Measurements from ENCODE around the gene SESTD1.
"Not testable (repeated sequence)": the region's sequence is repeated elsewhere in the genome, so short reads cannot be mapped to it uniquely, and the experiment has no call there.

The SESTD1 gene

GRCh38 chr2:179222076-179222475, 42.6 kb downstream of the SESTD1 start:
- H3K9me3 ChIP-seq (ENCODE audit: low read length): no peaks in the 10 kb centered on the region
- peaks cover 10% of the 10 kb centered on the region for H3K4me1 ChIP-seq (ENCODE audit: insufficient read depth, low read length)
- no peak overlapping the region for H2AFZ ChIP-seq (ENCODE audit: low read depth, low read length)
- no peaks in the 10 kb centered on the region for H3K36me3 ChIP-seq (ENCODE audit: insufficient read depth, low read length)
- H3K4me3 ChIP-seq (ENCODE audit: low read length): no peak overlapping the region
- H3K27me3 ChIP-seq (ENCODE audit: insufficient read depth, low read length): no peaks in the 10 kb centered on the region

- H3K9me3 ChIP-seq (ENCODE audit: low read length): no peaks in the 10 kb centered on the region
- no peak overlapping the region for H2AFZ ChIP-seq (ENCODE audit: low read depth, low read length)
- H3K4me1 ChIP-seq (ENCODE audit: insufficient read depth, low read length): no peaks in the 10 kb centered on the region
- no peaks in the 10 kb centered on the region for H3K36me3 ChIP-seq (ENCODE audit: insufficient read depth, low read length)
- H3K27me3 ChIP-seq (ENCODE audit: insufficient read depth, low read length): no peaks in the 10 kb centered on the region
- H3K4me3 ChIP-seq (ENCODE audit: low read length): no peak overlapping the region
Measured at GRCh38 chr2:179218848-179219594, 45.6 kb downstream of the SESTD1 start.

GRCh38 chr2:179214671-179215070, 50.0 kb downstream of the SESTD1 start:
- H3K4me3 ChIP-seq (ENCODE audit: low read length); H3K27me3 ChIP-seq (ENCODE audit: insufficient read depth, low read length); H2AFZ ChIP-seq (ENCODE audit: low read depth, low read length); H3K9me3 ChIP-seq (ENCODE audit: low read length); H3K4me1 ChIP-seq (ENCODE audit: insufficient read depth, low read length); H3K36me3 ChIP-seq (ENCODE audit: insufficient read depth, low read length): not testable (repeated sequence)

GRCh38 chr2:179211355-179211754, 53.3 kb downstream of the SESTD1 start:
- no peaks in the 10 kb centered on the region for H3K9me3 ChIP-seq (ENCODE audit: low read length)
- H3K4me3 ChIP-seq (ENCODE audit: low read length): no peak overlapping the region
- H2AFZ ChIP-seq (ENCODE audit: low read depth, low read length): no peak overlapping the region
- no peaks in the 10 kb centered on the region for H3K27me3 ChIP-seq (ENCODE audit: insufficient read depth, low read length)
- no peaks in the 10 kb centered on the region for H3K4me1 ChIP-seq (ENCODE audit: insufficient read depth, low read length)
- H3K36me3 ChIP-seq (ENCODE audit: insufficient read depth, low read length): no peaks in the 10 kb centered on the region

- H2AFZ ChIP-seq (ENCODE audit: low read depth, low read length); H3K4me3 ChIP-seq (ENCODE audit: low read length); H3K9me3 ChIP-seq (ENCODE audit: low read length); H3K36me3 ChIP-seq (ENCODE audit: insufficient read depth, low read length); H3K27me3 ChIP-seq (ENCODE audit: insufficient read depth, low read length); H3K4me1 ChIP-seq (ENCODE audit: insufficient read depth, low read length): not testable (repeated sequence)
Measured at GRCh38 chr2:179208277-179208676, 56.4 kb downstream of the SESTD1 start.

GRCh38 chr2:179207047-179207446, 57.6 kb downstream of the SESTD1 start:
- Histone ChIP-seq H3K27me3 (ENCODE audit: insufficient read depth, low read length) (no peaks in the 10 kb centered on the region), H3K9me3 (ENCODE audit: low read length) (peaks cover 2% of the 10 kb centered on the region), H3K4me3 (ENCODE audit: low read length) (no peak overlapping the region), H3K36me3 (ENCODE audit: insufficient read depth, low read length) (no peaks in the 10 kb centered on the region), H2AFZ (ENCODE audit: low read depth, low read length) (no peak overlapping the region), H3K4me1 (ENCODE audit: insufficient read depth, low read length) (no peaks in the 10 kb centered on the region)

GRCh38 chr2:179201869-179202268, 62.8 kb downstream of the SESTD1 start:
- Histone ChIP-seq H2AFZ (ENCODE audit: low read depth, low read length) (no peak overlapping the region), H3K4me3 (ENCODE audit: low read length) (no peak overlapping the region), H3K4me1 (ENCODE audit: insufficient read depth, low read length) (no peaks in the 10 kb centered on the region), H3K36me3 (ENCODE audit: insufficient read depth, low read length) (no peaks in the 10 kb centered on the region), H3K27me3 (ENCODE audit: insufficient read depth, low read length) (no peaks in the 10 kb centered on the region), H3K9me3 (ENCODE audit: low read length) (peaks cover 2% of the 10 kb centered on the region)

GRCh38 chr2:179195926-179196590, 68.6 kb downstream of the SESTD1 start:
- not testable (repeated sequence) for H3K4me1 ChIP-seq (ENCODE audit: insufficient read depth, low read length); H3K4me3 ChIP-seq (ENCODE audit: low read length); H2AFZ ChIP-seq (ENCODE audit: low read depth, low read length); H3K36me3 ChIP-seq (ENCODE audit: insufficient read depth, low read length); H3K27me3 ChIP-seq (ENCODE audit: insufficient read depth, low read length); H3K9me3 ChIP-seq (ENCODE audit: low read length)

- no peaks in the 10 kb centered on the region for H3K27me3 ChIP-seq (ENCODE audit: insufficient read depth, low read length)
- H2AFZ ChIP-seq (ENCODE audit: low read depth, low read length): no peak overlapping the region
- H3K4me3 ChIP-seq (ENCODE audit: low read length): no peak overlapping the region
- H3K4me1 ChIP-seq (ENCODE audit: insufficient read depth, low read length): no peaks in the 10 kb centered on the region
- peaks cover 7% of the 10 kb centered on the region for H3K9me3 ChIP-seq (ENCODE audit: low read length)
- H3K36me3 ChIP-seq (ENCODE audit: insufficient read depth, low read length): peaks cover 4% of the 10 kb centered on the region
Measured at GRCh38 chr2:179195141-179195540, 69.5 kb downstream of the SESTD1 start.

- H3K4me3 ChIP-seq (ENCODE audit: low read length): no peak overlapping the region
- H3K9me3 ChIP-seq (ENCODE audit: low read length): peaks cover 13% of the 10 kb centered on the region
- peaks cover 4% of the 10 kb centered on the region for H3K36me3 ChIP-seq (ENCODE audit: insufficient read depth, low read length)
- no peak overlapping the region for H2AFZ ChIP-seq (ENCODE audit: low read depth, low read length)
- H3K27me3 ChIP-seq (ENCODE audit: insufficient read depth, low read length): no peaks in the 10 kb centered on the region
- H3K4me1 ChIP-seq (ENCODE audit: insufficient read depth, low read length): no peaks in the 10 kb centered on the region
Measured at GRCh38 chr2:179193759-179194394, 70.8 kb downstream of the SESTD1 start.

GRCh38 chr2:179191110-179191509, 73.5 kb downstream of the SESTD1 start:
- Histone ChIP-seq H3K4me3 (ENCODE audit: low read length) (no peak overlapping the region), H3K27me3 (ENCODE audit: insufficient read depth, low read length) (no peaks in the 10 kb centered on the region), H3K4me1 (ENCODE audit: insufficient read depth, low read length) (no peaks in the 10 kb centered on the region), H3K9me3 (ENCODE audit: low read length) (peaks cover 17% of the 10 kb centered on the region), H2AFZ (ENCODE audit: low read depth, low read length) (no peak overlapping the region), H3K36me3 (ENCODE audit: insufficient read depth, low read length) (peaks cover 4% of the 10 kb centered on the region)

GRCh38 chr2:179186126-179186525, 78.5 kb downstream of the SESTD1 start:
- H2AFZ ChIP-seq (ENCODE audit: low read depth, low read length): no peak overlapping the region
- peaks cover 15% of the 10 kb centered on the region for H3K36me3 ChIP-seq (ENCODE audit: insufficient read depth, low read length)
- no peaks in the 10 kb centered on the region for H3K4me1 ChIP-seq (ENCODE audit: insufficient read depth, low read length)
- peaks cover 16% of the 10 kb centered on the region for H3K9me3 ChIP-seq (ENCODE audit: low read length)
- no peaks in the 10 kb centered on the region for H3K27me3 ChIP-seq (ENCODE audit: insufficient read depth, low read length)
- H3K4me3 ChIP-seq (ENCODE audit: low read length): no peak overlapping the region

GRCh38 chr2:179184610-179185009, 80.0 kb downstream of the SESTD1 start:
- Histone ChIP-seq H3K4me3 (ENCODE audit: low read length) (no peak overlapping the region), H3K36me3 (ENCODE audit: insufficient read depth, low read length) (peaks cover 24% of the 10 kb centered on the region), H2AFZ (ENCODE audit: low read depth, low read length) (no peak overlapping the region), H3K27me3 (ENCODE audit: insufficient read depth, low read length) (no peaks in the 10 kb centered on the region), H3K9me3 (ENCODE audit: low read length) (peaks cover 8% of the 10 kb centered on the region), H3K4me1 (ENCODE audit: insufficient read depth, low read length) (no peaks in the 10 kb centered on the region)

Data from neuron (in vitro differentiated cells).